ENCODE results near the gene PDHB.
"Not testable (repeated sequence)": the region's sequence is repeated elsewhere in the genome, so short reads cannot be mapped to it uniquely, and the experiment has no call there.

PDHB gene

DNA sequence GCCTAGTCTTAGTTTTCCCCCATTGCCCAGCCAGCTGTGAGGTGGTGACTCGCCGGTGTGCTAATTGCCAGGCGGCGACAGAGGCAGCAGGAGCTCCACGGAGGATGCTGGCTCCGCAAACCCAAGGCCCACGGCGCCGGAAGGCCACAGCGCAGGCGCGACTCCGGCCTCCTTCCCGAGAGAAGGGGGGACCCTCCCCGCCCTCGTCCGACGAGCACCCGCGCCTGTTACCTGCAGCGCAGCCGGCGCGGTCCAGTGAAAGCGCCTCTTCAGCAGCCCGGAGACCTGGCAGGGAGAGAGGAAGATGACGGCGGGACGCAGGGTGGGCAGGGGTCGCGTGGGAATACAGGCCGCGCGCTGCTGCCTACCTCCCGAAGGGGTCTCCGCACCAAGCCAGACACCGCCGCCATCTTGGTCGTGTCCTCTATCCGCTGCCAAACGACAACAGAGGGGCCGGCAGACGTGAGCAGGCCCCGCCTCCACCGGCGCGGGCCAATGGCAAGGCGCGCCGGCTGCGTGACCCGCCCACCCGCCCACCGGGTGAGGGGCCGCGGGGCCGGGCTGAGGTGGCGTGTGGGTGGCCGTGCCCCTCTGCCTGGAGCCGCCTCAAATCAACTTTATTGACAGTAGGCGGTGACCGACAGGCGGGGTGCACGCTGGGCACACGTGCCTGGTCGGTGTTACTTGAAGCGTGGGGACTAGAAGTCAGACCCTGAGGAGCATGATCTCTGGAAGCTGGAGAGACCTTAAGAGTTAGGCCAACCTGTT, at the start of gene PDHB:
PDHB (minus strand) TSS at position 433 of the 768 bp plus-strand sequence; CDS start at position 410, 23 bp downstream.
- peak; percentile 94 for DNase-seq (ENCODE audit: low spot score)

DNA sequence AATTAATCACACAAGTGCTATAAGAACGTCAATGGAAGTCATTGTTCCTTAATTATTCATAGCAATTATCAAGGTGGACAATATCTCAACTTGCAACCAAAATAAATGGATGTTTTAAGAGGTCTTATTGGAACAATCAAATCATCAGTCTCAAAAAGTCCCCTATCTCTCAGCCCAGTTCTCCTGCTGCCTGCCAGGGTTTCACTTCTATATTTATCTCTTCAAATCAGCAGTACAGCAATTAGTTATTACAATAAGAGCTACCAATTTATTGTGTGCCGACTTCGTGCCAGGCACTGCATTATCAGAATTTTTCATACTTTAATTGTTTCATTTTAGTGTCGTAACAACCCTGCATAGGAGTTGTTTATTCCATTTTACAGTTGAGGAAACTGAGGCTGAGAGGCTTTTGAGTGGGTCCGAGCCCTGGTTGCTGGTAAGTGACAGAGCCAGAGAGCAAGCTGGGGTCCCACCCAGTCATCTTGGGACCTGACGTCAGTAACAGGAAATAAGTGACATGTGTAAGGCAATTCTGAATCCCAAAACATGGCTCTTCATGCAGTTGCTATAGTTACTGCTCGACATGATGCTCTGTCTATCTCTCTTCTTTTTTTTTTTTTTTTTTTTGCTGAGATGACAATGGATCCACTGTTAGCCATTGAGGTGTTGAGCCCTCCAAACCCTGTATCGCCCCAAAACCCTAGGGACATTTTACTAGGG, 49.4 kb upstream of the PDHB start:
- DNase-seq (ENCODE audit: low spot score), result no peak

DNA sequence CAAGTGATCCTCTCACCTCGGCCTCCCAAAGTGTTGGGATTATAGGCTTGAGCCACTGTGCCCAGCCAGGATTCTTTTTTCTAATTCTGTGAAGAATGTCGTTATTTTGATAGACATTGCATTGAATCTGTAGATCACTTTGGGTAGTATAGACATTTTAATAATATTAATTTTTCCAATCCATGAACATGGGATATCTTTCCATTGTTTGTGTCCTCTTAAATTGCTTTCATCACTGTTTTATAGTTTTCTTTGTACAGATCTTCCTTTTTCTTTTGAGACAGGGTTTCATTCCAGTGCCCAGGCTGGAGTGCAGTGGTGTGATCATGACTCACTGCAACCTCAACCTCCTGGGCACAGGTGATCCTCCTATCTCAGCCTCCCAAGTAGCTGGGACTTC, 46.7 kb upstream of the PDHB start:
- DNase-seq (ENCODE audit: low spot score), result no peak

DNA sequence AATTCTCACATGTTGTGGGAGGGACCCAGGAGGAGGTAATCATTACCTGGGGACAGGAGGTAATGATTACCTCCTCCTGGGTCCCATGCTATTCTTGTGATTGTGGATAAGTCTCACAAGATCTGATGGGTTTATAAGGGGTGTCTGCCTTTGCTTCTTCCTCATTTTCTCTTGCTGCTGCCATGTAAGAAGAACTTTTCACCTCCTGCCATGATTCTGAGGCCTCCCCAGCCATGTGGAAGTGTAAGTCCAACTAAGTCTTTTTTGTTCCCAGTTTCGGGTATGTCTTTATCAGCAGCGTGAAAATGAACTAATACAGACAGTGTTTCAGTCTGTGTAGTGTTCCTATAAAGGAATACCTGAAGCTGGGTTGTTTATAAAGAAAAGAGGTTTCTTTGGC, 45.1 kb upstream of the PDHB start:
- DNase-seq (ENCODE audit: low spot score), result no peak

DNA sequence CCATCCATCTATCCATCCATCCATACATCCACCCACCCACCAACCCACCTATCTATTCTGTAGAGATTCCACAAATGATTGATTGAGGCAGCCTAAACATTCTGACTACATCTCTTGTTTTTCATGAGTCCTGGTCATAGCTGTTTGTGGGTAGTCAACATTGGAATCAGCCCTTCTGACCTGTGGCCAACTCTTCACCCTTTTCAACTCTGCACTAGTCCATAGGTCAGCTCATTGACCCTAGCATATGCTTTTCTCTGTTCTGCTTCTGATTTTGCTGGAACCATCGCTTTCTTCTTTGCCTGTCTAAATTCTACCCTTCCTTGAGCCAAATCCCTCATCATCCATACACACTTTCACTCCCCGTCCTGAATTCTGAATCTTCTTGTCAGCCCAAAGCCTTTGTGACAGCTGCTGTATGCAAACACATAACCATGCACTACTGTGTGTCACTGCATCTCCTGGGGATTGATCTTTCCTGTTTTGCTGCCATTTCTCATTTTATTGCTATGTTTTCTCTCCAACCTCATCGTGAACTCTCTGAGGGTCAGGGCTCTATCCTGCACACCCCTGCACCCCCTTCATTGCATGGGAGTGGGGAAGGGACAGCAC, 41.4 kb upstream of the PDHB start:
- DNase-seq (ENCODE audit: low spot score), result no peak

DNA sequence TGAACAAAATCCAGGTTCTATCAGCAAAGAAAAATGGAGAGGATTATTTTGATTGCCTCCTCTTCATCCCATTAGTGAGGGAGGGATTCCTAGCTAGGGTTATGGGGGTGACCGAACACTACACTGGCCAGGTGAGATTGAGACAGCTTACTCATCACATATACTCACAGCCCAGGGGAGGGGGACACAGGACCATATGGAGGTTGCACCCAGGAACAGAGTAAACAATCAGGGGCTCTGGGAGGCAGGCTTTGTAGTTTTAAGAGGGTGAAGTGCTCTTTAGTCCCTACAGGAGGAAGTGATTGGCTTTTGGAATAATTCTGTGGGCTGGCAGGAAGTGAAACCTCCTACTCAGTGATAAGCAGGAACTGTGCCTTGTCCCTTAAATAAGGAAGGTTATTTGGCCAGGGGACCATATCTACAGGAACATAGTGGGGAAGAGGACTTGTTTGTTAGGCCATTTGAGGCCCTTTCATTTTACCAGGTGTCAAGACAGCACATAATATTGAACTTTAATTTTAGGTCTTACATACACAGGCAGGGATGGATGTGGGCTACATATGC, 40.8 kb upstream of the PDHB start:
- no peak for DNase-seq (ENCODE audit: low spot score)

DNA sequence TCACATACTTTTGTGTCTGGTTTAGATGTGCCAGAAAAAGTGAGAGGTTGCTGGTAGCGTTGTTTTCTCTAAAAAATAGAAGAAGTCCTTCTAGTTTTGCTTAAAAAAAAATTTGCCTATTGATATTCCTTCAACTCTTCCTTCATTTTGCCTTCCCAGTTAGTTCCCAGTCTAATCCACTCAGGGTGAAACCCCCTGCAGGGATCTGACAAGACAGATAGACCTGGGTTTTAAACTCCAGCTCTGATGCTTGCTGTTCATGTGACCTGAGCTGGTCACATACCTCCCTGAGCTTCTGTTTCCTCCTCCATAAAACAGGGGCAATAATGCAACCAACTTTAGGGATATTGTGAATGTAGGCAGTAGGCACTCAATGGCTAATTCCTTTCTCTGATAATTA, 39.6 kb upstream of the PDHB start:
- no peak for DNase-seq (ENCODE audit: low spot score)

DNA sequence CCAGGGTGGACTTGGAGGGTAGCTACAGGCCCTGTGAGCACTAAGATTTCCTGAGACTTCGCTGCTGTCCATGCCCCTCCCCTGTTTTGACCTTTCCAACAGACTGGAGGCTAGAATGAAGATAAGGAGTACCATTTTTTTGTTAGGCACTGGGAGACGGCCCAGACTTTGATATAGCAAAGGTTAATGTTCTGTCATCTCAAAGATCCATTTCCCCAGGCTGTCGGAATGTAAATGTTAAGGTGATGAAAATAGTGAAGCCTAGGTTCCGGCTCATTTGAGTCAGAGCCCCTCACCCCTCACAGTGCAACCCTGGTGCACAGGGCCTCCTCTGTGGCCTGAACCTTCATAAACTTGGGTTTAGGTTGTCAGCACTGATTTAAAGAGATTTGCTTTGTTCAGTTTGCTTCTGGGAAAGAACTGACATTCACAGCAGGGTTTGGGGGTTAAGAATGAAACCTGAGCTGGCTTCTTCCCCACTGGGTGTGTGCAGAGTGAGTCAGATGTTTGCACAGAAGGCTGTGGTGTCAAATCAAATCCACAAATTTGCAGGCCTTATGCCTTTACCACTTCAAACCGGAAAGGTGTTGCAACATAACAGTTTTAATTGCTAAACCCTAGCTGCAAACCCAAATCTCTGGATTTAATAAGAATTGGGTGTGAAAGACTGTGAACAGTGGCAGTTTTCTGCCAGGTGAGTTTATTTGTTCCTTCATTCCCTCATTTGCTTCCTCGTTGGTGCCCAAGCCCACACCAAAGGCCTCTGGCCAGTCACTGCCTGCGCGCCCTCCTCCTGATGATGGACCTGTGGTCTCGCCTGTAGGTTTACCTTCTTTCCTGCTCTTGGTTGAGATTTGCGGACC, 37.6 kb upstream of the PDHB start:
- no peak for DNase-seq (ENCODE audit: low spot score)

DNA sequence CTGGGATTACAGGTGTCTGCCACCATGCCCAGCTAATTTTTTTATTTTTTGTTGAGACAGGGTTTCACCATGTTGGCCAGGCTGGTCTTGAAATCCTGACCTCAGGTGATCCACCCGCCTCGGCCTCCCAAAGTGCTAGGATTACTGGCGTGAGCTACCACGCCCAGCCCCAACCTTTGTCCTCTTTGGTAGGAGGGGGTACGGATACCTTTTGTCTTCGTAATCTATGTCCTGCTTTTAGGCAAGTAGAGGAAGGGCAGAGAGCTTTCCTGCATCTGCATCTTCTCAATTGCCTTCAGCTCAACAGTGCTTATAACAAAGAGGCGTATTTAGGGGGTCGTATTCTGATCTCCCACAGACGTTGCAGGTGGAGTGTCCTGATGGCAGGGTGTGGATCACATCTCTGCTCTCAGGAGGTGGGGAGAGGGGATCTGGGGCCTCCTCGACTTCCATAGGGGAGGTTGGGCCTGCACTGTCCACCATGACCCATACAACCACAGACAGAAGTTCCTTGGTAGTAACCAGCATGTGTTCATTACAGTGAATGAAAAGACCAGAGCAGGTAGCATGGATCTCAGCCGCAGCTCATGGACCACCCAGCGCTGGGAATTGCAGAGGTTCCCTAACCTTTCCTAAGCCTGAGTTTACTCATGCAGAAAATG, 36.9 kb upstream of the PDHB start:
- DNase-seq (ENCODE audit: low spot score), result no peak

DNA sequence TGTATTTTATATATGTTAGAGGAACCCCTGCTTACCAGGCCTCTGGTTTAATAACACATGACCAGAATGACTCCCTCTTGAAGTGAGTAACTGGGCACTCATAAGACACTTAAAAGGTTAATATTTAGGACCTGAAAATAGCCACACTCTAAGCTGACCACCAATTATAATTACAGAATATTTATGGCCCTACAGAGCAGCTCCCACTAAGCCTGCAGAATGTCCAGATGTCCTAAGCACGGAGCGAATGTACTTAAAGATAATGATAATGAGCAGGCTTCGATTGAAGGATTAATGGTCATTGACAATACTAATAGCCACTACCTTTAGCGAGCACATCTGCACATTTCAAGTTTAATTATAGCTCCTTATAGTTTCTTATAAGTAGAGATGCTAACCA, 35.5 kb upstream of the PDHB start:
- DNase-seq (ENCODE audit: low spot score), result no peak

DNA sequence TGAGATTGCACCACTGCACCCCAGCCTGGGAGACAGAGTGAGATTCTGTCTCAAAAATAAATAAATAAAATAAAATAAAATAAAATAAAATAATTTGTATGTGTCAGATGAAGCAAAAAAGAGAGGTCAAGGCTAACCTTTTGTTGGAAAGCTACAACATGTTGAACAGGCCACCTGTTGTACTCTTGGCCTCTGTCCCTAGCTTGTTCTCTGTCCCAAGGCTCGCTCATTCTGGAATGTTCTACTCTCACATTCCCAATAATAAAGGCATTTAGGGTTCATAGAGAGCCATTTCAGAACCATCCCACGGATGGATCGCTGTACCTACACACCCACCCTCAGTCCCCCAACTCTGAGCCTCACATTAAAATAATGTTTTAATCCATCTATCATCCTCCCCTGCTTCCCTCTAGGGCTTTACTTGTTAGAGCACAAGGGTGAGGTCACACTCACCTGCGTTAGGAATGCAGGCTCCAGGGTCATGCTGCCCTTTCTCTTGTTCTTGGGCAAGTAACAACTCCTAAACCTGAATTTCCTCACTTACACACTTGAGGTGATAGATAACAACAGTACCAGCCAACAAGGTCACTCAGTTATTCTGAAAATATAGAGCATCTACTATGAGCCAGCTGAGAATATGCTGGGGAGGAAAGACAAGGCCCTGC, 33.4 kb upstream of the PDHB start:
- DNase-seq (ENCODE audit: low spot score), result no peak

DNA sequence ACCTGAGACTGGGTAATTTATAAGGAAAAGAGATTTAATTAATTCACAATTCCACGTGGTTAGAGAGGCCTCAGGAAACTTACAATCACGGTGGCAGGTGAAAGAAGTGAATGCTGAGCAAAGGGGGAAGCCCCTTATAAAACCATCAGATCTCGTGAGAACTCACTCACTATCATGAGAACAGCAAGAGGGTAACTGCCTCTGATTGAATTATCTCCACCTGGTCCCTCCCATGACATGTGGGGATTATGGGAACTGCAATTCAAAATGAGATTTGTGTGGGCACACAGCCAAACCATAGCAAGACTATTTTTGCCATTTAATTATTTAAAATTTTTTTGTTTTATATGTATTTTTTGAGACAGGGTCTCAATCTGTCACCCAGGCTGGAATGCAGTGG, 31.2 kb upstream of the PDHB start:
- no peak for DNase-seq (ENCODE audit: low spot score)

DNA sequence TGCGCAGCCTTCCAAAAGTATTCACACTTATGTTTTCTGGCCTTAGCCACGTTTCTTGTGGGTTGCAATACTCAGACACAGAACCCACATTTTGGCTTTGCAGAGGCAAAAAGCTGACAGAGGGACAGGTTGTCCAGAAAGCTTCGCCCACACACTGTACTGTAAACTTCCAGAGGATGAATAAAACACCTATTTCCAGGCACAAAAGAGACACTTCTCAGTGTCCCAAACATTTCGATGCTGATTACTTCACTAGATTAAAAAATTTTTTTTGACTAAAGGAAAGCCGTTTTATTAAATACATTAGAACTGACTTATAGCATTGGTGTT, 30.3 kb upstream of the PDHB start:
- no peak for DNase-seq (ENCODE audit: low spot score)

DNA sequence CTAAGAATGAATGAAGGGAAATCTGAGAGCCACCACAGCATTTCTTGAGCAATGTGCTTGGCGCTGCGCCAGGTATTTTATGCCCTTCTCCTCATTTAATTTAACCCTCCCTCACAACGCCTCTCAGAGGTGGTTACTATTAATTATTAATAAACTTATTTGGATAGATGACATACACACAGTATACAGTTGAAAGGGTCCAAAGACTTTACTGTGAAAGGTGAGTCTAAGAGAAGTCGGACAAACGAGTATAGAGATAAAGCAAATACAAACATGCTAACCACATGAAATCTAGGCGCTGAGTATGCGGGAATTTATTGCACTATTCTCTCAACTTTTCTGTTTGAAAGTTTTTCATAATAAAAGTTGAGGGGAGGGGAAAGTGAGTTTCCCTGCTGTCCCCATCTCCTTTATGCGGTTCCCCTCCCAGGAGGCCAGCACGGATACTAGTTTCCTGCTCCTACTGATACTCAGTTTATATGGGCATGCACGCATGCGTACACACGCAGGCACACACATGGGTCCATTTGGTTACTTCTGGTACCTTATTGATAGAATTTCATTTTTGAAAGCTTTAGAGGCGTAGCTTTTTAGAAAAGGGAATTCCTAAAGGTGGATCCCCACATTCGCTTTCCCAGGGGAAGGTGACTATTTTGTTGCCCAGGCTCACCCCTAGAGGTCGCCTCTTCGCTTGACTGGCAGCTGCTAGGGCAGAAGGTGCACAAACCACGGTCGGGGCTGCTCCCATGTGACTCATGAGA, 29.7 kb upstream of the PDHB start:
- DNase-seq (ENCODE audit: low spot score), result peak; percentile 81

DNA sequence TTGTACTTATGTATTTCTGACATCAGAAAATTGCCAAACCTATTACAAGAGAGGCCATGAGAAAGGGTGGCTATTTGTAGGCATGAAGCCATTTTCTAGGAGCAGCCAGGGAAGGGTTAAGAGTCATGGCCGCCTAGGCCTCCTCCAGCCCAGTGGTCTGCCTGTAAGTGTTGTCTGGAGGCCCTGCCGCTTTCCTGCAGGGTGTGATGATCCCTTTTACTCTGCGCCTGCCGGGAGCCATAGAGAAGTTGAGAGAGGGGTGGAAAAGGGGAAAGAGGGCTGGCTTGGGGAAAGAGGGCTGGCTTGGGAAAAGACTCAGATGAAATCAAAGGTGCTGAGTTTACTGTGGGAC, 29.2 kb upstream of the PDHB start:
- DNase-seq (ENCODE audit: low spot score), result no peak

DNA sequence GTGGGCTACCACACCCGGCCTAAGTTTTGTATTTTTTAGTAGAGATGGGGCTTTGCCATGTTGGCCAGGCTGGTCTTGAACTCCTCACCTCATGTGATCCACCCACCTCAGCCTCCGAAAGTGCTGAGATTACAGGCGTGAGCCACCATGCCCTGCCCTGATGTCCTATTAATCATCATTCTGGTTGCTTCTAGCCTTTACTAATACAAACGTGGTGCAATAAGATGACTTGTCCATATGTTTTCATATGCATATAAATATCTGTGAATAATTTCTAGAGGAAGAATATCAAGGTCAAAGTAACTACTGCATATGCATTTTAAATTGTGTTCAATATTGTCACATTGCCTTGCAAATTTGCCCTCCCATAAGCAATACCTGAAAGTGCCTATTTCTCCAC, 25.5 kb upstream of the PDHB start:
- DNase-seq (ENCODE audit: low spot score), result no peak

DNA sequence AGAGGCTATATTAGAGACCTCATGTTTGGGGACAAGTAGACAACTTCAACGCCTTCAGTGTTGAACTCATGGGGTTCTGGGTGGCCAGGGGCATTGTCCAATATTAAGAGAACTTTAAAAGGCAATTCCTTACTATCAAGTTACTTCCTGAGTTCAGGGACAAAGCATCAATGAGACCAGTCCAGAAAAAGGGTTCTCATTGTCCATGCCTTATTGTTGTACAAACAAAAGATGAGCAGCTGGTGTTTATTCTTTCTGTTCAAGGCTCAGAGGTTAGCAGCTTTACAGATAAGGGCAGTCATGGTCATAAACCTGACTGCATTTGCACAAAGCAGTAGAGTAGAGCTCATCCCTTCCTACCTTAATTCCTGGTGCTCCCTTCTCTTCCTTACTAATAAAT, 18.5 kb upstream of the PDHB start:
- no peak for DNase-seq (ENCODE audit: low spot score)

DNA sequence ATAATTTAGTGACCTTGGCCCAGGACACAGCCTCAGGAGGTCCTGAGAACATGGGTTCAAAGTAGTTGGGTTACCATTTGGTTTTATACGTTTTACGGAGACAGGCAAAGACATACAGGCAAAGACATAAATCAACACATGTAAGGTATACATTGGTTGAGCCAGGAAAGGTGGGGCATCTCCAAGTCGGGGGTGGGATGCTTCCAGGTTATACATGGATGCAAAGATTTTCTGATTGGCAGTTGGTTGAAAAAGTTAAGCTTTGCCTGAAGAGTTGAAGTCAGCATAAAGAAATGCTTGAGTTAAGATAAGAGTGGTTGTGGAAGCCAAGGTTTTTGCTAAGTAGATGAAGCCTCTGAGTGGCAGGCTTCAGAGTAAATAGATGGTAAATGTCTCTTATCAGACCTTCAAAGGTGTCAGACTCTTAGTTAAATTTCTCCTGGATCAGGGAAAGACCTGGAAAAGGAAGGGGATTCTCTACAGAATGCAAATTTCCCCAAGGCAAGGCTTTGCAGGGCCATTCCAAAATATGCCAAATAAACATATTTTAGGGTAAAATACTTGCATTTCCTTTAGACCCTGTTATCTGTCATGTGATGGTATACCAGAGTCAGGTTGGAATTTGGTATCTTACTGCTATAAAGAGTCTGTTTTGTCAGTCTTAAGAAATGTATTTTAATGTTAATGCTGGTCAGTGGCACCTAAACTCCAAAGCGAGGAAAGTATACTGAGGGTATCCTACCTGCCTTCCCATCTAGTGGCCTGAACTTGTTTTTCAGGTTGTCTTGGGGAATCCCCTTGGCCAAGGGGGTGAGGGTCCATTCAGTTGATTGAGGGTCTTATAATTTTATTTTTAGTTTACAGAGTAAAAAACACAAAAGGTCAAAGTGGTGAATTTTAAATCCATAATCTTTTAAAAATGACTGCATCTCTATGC, 8.2 kb upstream of the PDHB start:
- no peak for DNase-seq (ENCODE audit: low spot score)

DNA sequence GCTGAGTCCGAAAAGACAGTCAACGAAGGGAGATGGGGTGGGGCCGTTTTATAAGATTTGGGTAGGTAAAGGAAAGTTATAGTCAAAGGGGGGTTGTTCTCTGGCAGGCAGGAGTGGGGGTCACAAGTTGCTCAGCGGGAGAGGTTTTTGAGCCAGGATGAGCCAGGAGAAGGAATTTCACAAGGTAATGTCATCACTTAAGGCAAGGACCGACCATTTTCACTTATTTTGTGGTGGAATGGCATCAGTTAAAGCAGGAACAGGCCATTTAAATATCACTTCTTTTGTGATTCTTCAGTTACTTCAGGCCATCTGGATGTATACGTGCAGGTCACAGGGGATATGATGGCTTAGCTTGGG, 7.3 kb upstream of the PDHB start:
- DNase-seq (ENCODE audit: low spot score), result not testable (repeated sequence)

Measured in ecto neural progenitor cell (in vitro differentiated cells).